Pancreas (tissue), 10 donors: ENCODE data around the gene LTBP1. TPM values are rescaled to one million over a fixed set of nuclear protein-coding genes. Genes with fewer than 3 reads are reported as not detected.
A peak's percentile ranks its signal among the peaks of the same experiment; 100 is the strongest.

Experiments
- ATAC-seq, 4 donors: fragments of 200-7000 bp; cut with Tn5 transposase; one replicate each; pipeline versions ENCODE4 v1.8.0 to v1.9.1; 2020; ENCODE audit warnings: mild to moderate bottlenecking in 4 of 4, moderate library complexity in 4 of 4
- DNase-seq, 6 donors: peaks; one replicate each; pipeline ENCODE4 v3.0.0-alpha.2; 2020
- FAIRE-seq: peaks from 2 replicates; lab custom pipeline; 2012; peaks lifted over from hg19 to GRCh38; lab: Jason Lieb, UNC
- H3K27ac ChIP-seq, 4 donors: fragments of 200-600 bp; sonication (generic); 1 replicate in 3 of 4; 2 replicates in 1 of 4; pipeline versions ENCODE4 v1.5.0 to v1.8.0; 2020
- H3K27me3 ChIP-seq, 4 donors: fragments of 200-600 bp; one replicate each; pipeline ENCODE4 v1.8.0; 2021
- H3K36me3 ChIP-seq, 3 donors: fragments of 200-600 bp; sonication (generic) in 1 of 3; one replicate each; pipeline versions ENCODE4 v1.5.0 to v1.8.0; 2020 to 2021
- H3K4me1 ChIP-seq, 3 donors: fragments of 200-600 bp; one replicate each; pipeline ENCODE4 v1.8.0; 2021
- H3K4me3 ChIP-seq, 4 donors: fragments of 200-600 bp; sonication (generic) in 2 of 4; one replicate each; pipeline versions ENCODE4 v1.5.0 to v1.8.0; 2020 to 2021
- H3K9me3 ChIP-seq, 4 donors: fragments of 200-600 bp; one replicate each; pipeline ENCODE4 v1.8.0; 2021
- WGBS, 2 donors: extraction: QIAGEN DNeasy Blood & Tissue Kit; methylation state at CpG; one replicate each; pipeline ENCODE4 v1.1.7; 2013; 5-methylcytosine and 5-hydroxymethylcytosine counted together
- intact Hi-C, 3 donors: fragments of 100-400 bp; cut with DNase I; formaldehyde crosslinking; loops; one replicate each; pipeline versions ENCODE4 v1.11.1 to v1.14.2; 2022
- polyA plus RNA-seq, 2 donors: library from polyadenylated mRNA; stranded (reverse); fragments of 200-250 nt; gene quantifications; one replicate each; pipeline ENCODE4 v1.2.3, GENCODE V29; 2013
- total RNA-seq, 6 donors: library from RNA; stranded (reverse); fragmentation: NEBNext Ultra II Directional in 4 of 6; extraction: Animal tissue kit (Norgen Biotek cat#: 25700) in 4 of 6; gene quantifications; one replicate each; pipeline versions ENCODE4 v1.2.1 to v1.2.4, GENCODE V29; 2021 to 2023
- TF ChIP-seq, protein P1 (sequence below), 4 donors: fragments of 200-600 bp; sonication (generic) in 3 of 4; IDR thresholded peaks; one replicate each; pipeline versions ENCODE4 v1.5.0 to v1.8.0; 2021; ENCODE audit warnings: antibody characterized with exemption in 4 of 4
- donor health status: healthy with polysubstance abuse.
- donor health status: DM: no; HTN: no; CAD: no; lungs with moderate emphysema.
- donor health status: DM: no; HTN: no; CAD: no.
- donor health status: control.
- donor health status: control.
- donor health status: Bipolar disorder and iron deficiency.
- donor health status: DM: yes; HTN: yes; CAD: no.
- donor health status: DM: no; HTN: no; CAD: no.
- donor health status: DM: no; HTN: no; CAD: no.
- donor health status: DM: yes; HTN: yes; CAD: no.

The LTBP1 gene
- total and polyA plus RNA-seq, 8 donors: 0.83 to 21.2 (median 2.6) TPM

DNA sequence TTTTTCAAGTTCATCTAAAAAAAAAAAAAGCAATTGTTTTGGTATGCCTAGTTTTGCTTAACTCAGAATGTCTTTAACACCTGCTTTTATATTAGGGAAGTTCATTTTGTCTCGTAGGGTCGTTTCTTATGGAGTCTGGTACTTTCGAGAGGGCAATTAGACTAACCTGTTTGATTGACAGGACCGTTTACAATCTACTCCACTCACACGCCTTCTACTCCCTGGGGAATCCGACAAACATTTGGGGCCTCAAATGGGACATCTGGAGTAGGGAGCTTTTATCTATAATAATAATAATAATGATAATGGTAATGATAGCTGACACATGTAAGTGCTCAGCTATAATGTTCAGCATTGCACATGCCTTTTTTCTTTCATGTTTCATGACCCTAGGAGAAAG lies 268.1 kb downstream of the LTBP1 start:
- ATAC-seq: no peak

DNA sequence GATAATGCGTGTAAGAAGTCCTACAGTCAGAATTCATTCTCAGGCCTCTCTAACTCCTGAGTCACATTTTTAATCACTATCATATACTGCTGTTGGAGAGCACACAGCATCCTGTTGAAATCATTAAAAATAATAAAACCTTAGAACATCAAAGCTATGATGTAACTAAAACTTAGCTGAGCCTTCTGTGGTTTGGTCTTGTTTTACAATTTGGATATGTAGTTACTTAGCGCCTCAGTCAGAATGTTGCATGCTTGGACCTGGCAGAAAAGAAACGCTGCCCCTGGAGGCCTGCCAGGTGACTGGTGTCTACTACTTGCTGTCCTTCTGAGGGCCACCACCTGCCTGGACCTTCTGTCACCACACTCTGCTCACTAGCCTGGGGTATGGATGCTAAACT lies 268.5 kb downstream of the LTBP1 start:
- Histone ChIP-seq H3K27me3 (no peaks in the 10 kb centered on the region), H3K36me3 (no peaks in the 10 kb centered on the region), H3K4me3 (no peak overlapping the region), H3K27ac (no peak overlapping the region), H3K4me1 (peaks cover 0 to 5% (median 3%) of the 10 kb centered on the region in 3 donors), H3K9me3 (no peaks in the 10 kb centered on the region)
- ATAC-seq (no peak), FAIRE-seq (no peak), DNase-seq (peak in 3 of 6 donors; percentile 19 to 59 (median 35))
- TF ChIP-seq, protein P1, sequence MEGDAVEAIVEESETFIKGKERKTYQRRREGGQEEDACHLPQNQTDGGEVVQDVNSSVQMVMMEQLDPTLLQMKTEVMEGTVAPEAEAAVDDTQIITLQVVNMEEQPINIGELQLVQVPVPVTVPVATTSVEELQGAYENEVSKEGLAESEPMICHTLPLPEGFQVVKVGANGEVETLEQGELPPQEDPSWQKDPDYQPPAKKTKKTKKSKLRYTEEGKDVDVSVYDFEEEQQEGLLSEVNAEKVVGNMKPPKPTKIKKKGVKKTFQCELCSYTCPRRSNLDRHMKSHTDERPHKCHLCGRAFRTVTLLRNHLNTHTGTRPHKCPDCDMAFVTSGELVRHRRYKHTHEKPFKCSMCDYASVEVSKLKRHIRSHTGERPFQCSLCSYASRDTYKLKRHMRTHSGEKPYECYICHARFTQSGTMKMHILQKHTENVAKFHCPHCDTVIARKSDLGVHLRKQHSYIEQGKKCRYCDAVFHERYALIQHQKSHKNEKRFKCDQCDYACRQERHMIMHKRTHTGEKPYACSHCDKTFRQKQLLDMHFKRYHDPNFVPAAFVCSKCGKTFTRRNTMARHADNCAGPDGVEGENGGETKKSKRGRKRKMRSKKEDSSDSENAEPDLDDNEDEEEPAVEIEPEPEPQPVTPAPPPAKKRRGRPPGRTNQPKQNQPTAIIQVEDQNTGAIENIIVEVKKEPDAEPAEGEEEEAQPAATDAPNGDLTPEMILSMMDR (IDR thresholded peaks at IDR 0.05): no peak
- WGBS, 2 donors: 80 to 94% methylated on average over 3 of the region's 3 CpGs
- intact Hi-C loops: no loop called here

More for the DNA sequence above, 268.1 kb downstream of the LTBP1 start:
- DNase-seq: no peak
- H3K4me1 ChIP-seq: peaks cover 0 to 5% (median 3%) of the 10 kb centered on the region in 3 donors
- FAIRE-seq: no peak
- intact Hi-C loops: no loop called here
- no peaks in the 10 kb centered on the region for H3K9me3 ChIP-seq
- no peak overlapping the region for H3K27ac ChIP-seq
- H3K36me3 ChIP-seq: no peaks in the 10 kb centered on the region
- TF ChIP-seq, protein P1 (IDR thresholded peaks at IDR 0.05): no peak
- no peak overlapping the region for H3K4me3 ChIP-seq
- WGBS, 2 donors: 72 to 73% methylated on average over 6 of the region's 6 CpGs
- H3K27me3 ChIP-seq: no peaks in the 10 kb centered on the region

DNA sequence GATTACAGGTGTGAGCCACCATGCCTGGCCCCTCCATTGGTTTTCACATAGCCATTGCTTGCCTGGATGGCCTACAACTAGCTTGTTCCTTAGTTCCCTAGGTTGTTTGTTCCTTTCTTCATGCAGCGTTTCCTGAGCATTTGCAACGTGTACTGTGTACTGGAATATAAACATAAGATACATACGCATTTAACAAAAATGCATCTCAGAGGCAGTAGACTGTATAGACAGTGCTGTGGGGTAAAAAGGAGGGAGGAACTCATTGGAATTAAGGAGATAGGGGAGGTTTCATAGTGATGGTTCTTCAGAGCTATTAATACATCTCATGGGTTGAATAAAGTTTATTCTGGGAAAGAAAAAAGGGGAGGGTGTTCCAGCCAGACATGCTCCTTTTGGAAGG lies 269.2 kb downstream of the LTBP1 start:
- H3K27me3 ChIP-seq: no peaks in the 10 kb centered on the region
- H3K9me3 ChIP-seq: no peaks in the 10 kb centered on the region
- TF ChIP-seq, protein P1 (IDR thresholded peaks at IDR 0.05): no peak
- no peaks in the 10 kb centered on the region for H3K36me3 ChIP-seq
- ATAC-seq (no peak), DNase-seq (no peak), FAIRE-seq (no peak)
- no peak overlapping the region for H3K4me3 ChIP-seq
- intact Hi-C loops: no loop called here
- peaks cover 0 to 5% (median 3%) of the 10 kb centered on the region in 3 donors for H3K4me1 ChIP-seq
- 95 to 97% methylated on average over 3 of the region's 3 CpGs for WGBS, 2 donors
- H3K27ac ChIP-seq: no peak overlapping the region

DNA sequence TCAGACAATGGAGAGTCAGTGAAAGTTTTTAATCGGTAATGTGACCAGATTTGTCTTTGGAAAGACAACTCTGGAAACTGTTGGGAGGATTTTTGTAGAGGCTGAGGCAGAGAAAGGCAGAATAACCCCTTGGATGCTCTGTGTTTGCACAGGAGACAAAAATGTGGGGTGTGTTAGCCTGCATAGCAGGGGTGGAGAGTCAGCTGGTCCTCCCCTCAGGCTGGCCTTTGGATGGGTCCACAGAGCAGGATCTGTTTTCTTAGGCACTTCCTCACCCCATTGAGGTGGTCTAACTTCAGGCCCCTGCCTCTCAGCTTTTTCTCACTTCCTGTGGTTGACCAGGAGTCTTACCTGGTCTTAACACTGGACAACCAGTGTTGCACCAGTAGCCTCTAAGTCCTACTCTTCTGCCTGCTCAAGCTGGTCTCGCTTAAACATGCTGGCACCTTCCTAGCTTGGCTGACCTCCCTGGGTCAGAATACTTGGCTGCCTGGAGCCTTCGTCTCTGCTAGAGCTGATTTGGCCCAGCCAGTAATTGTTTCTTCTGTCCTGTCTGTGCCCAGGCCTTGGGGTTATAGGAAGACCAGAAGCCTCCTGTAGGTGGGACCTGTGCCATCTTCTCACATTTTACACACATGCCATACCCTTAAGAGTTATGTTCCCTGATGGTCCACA lies 269.9 kb downstream of the LTBP1 start:
- FAIRE-seq (no peak), ATAC-seq (peak; percentile 43 to 78 (median 62)), DNase-seq (peak in 4 of 6 donors; percentile 18 to 48 (median 22))
- TF ChIP-seq, protein P1 (IDR thresholded peaks at IDR 0.05): no peak
- H3K9me3 ChIP-seq: no peaks in the 10 kb centered on the region
- intact Hi-C loops: no loop called here
- no peak overlapping the region for H3K4me3 ChIP-seq
- H3K27me3 ChIP-seq: no peaks in the 10 kb centered on the region
- peaks cover 0 to 5% (median 3%) of the 10 kb centered on the region in 3 donors for H3K4me1 ChIP-seq
- H3K36me3 ChIP-seq: no peaks in the 10 kb centered on the region
- no peak overlapping the region for H3K27ac ChIP-seq
- WGBS, 2 donors: 38 to 49% methylated on average over 3 of the region's 3 CpGs

DNA sequence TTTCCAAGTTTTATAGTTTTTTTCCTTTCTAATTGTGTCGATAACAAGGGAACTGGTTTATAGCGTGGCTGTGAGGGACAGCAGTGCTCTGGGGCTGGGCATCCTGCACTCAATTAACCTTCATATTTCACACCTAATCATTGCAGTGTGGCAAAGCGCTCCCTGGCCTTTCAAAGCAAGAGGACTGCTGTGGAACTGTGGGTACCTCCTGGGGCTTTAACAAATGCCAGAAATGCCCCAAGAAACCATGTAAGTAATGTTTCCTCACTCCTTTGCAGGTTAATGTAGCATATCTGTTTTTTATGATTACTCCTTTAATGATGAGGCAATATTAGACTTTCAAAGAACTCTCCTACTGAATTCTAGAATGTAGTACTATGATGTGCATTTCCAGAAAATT lies 270.7 kb downstream of the LTBP1 start:
- no peak overlapping the region for H3K27ac ChIP-seq
- no peaks in the 10 kb centered on the region for H3K9me3 ChIP-seq
- ATAC-seq (no peak), DNase-seq (no peak), FAIRE-seq (no peak)
- TF ChIP-seq, protein P1 (IDR thresholded peaks at IDR 0.05): no peak
- no peaks in the 10 kb centered on the region for H3K27me3 ChIP-seq
- no peak overlapping the region for H3K4me3 ChIP-seq
- no peaks in the 10 kb centered on the region for H3K36me3 ChIP-seq
- intact Hi-C loops: no loop called here
- peaks cover 0 to 5% (median 3%) of the 10 kb centered on the region in 3 donors for H3K4me1 ChIP-seq
- WGBS, 2 donors: 63 to 66% methylated on average over 3 of the region's 3 CpGs
